Fibroblast of lung (primary cell): Measurements from ENCODE around the gene ACSL3.

Experiments
- CTCF ChIP-seq, 2 donors: IDR thresholded peaks in 1 of 2; conservative IDR thresholded peaks in 1 of 2; 1 replicate in 1 of 2; 2 replicates in 1 of 2; pipeline ENCODE4 v1.5.1; 2011 to 2012; ENCODE audit warnings: low read length in 2 of 2, control low read depth in 1 of 2, inconsistent platforms in 1 of 2, low read depth in 1 of 2, mild to moderate bottlenecking in 1 of 2
- EZH2 ChIP-seq: IDR thresholded peaks from 2 replicates; pipeline ENCODE4 v1.5.1; 2012; ENCODE audit warnings: low read length, control low read depth, mild to moderate bottlenecking; ENCODE audit errors: missing control alignments

- TF ChIP-seq CTCF (conservative IDR thresholded peaks at IDR 0.05 in 1 of 2, IDR thresholded peaks at IDR 0.05 in 1 of 2; ENCODE audit: low read depth in 1 of 2, low read length in 2 of 2): no peak
- TF ChIP-seq EZH2: no peak
Observed at GRCh38 chr2:222938327-222938726, 77.5 kb downstream of the ACSL3 start.
